IPS DF 4.7 (cell line): ENCODE measurements around the gene KCTD19.

Source experiments
- DNase-seq: peaks from one replicate; pipeline ENCODE4 v3.0.0-alpha.2; 2013; ENCODE audit warnings: low spot score; ENCODE audit errors: extremely low read depth

The KCTD19 gene

GRCh38 chr16:67326115-67326471 lies 448 bp downstream of the KCTD19 start:
- no peak for DNase-seq

- DNase-seq, result no peak
Measured at GRCh38 chr16:67317853-67318252, 8.7 kb downstream of the KCTD19 start.

GRCh38 chr16:67312719-67313118 lies 13.8 kb downstream of the KCTD19 start:
- no peak for DNase-seq

GRCh38 chr16:67311607-67312488 lies 14.7 kb downstream of the KCTD19 start:
- DNase-seq, result no peak

- DNase-seq, result no peak
Measured at GRCh38 chr16:67310561-67310960, 16.0 kb downstream of the KCTD19 start.

- no peak for DNase-seq
Measured at GRCh38 chr16:67305216-67306071, 21.1 kb downstream of the KCTD19 start.

- no peak for DNase-seq
Measured at GRCh38 chr16:67304020-67304419, 22.5 kb downstream of the KCTD19 start.

- DNase-seq, result no peak
Measured at GRCh38 chr16:67302970-67303369, 23.6 kb downstream of the KCTD19 start.

- no peak for DNase-seq
Measured at GRCh38 chr16:67302076-67302475, 24.5 kb downstream of the KCTD19 start.

- DNase-seq, result no peak
Measured at GRCh38 chr16:67301080-67301782, 25.3 kb downstream of the KCTD19 start.

GRCh38 chr16:67299269-67299668 lies 27.3 kb downstream of the KCTD19 start:
- no peak for DNase-seq

GRCh38 chr16:67298277-67298676 lies 28.3 kb downstream of the KCTD19 start:
- no peak for DNase-seq

GRCh38 chr16:67296420-67296819 lies 30.1 kb downstream of the KCTD19 start:
- no peak for DNase-seq

GRCh38 chr16:67294938-67295361 lies 31.6 kb downstream of the KCTD19 start:
- DNase-seq, result no peak

- DNase-seq, result no peak
Measured at GRCh38 chr16:67294171-67294757, 32.3 kb downstream of the KCTD19 start.

GRCh38 chr16:67291461-67291860 lies 35.1 kb downstream of the KCTD19 start:
- no peak for DNase-seq

GRCh38 chr16:67287960-67288359 lies 38.6 kb downstream of the KCTD19 start:
- no peak for DNase-seq

- no peak for DNase-seq
Measured at GRCh38 chr16:67286441-67287235, 39.9 kb downstream of the KCTD19 start.

GRCh38 chr16:67284699-67285646 lies 41.6 kb downstream of the KCTD19 start:
- DNase-seq, result peak; percentile 38
